Cardiac muscle cell (in vitro differentiated cells and primary cell): ENCODE results near the gene CDT1. TPM values are rescaled to one million over a fixed set of nuclear protein-coding genes. Genes with fewer than 3 reads are reported as not detected.
A peak's percentile ranks its signal among the peaks of the same experiment; 100 is the strongest.

Source experiments
- DNase-seq, 2 donors: peaks; one replicate each; pipeline versions ENCODE4 v3.0.0 to v3.0.0-alpha.2; 2010 to 2017; ENCODE audit warnings: low read depth in 1 of 2, low spot score in 1 of 2
- H3K27ac ChIP-seq: fragments of 200-600 bp; sonication (generic); 2 replicates; pipeline ENCODE4 v1.5.1; 2016
- H3K27me3 ChIP-seq: fragments of 200-600 bp; sonication (generic); 2 replicates; pipeline ENCODE4 v1.6.0; 2016; ENCODE audit warnings: control low read depth
- H3K36me3 ChIP-seq: fragments of 200-600 bp; sonication (generic); 2 replicates; pipeline ENCODE4 v1.5.1; 2016; ENCODE audit warnings: control low read depth
- H3K4me1 ChIP-seq: fragments of 200-600 bp; sonication (generic); 2 replicates; pipeline ENCODE4 v1.8.1; 2017; ENCODE audit warnings: low read depth, mild to moderate bottlenecking, mixed run types
- H3K4me3 ChIP-seq: fragments of 200-600 bp; sonication (generic); 2 replicates; pipeline ENCODE4 v1.5.1; 2016; ENCODE audit warnings: mild to moderate bottlenecking
- H3K9me3 ChIP-seq: fragments of 200-600 bp; sonication (generic); 2 replicates; pipeline ENCODE4 v1.5.1; 2017; ENCODE audit warnings: low read depth, mild to moderate bottlenecking, control low read depth
- CTCF ChIP-seq: IDR thresholded peaks from 2 replicates; pipeline ENCODE4 v1.5.1; 2012; ENCODE audit warnings: low read depth, mild to moderate bottlenecking, low read length
- polyA plus RNA-seq: library from polyadenylated mRNA; unstranded; fragments of >200 nt; fragmentation: Nextera tagmentation; extraction: Ambion mirVana; gene quantifications from 2 replicates; pipeline ENCODE4 v1.2.1, GENCODE V29; 2016
- total RNA-seq: library from RNA; depleted of rRNA; stranded (reverse); fragments of >200 nt; gene quantifications from 2 replicates; pipeline ENCODE4 v1.2.3, GENCODE V29; 2016

Gene CDT1
- total and polyA plus RNA-seq, 2 experiments from 2014 or later, result 17.9 to 29.6 TPM

- Histone ChIP-seq H3K27me3 (no peaks in the 10 kb centered on the region), H3K27ac (no peak overlapping the region), H3K9me3 (no peaks in the 10 kb centered on the region), H3K4me1 (no peaks in the 10 kb centered on the region), H3K4me3 (no peak overlapping the region), H3K36me3 (peaks cover 2% of the 10 kb centered on the region)
- no peak for DNase-seq
- no peak for TF ChIP-seq CTCF
Measured at GRCh38 chr16:88831838-88832237, 28.2 kb downstream of the CDT1 start.

GRCh38 chr16:88833086-88833485 is 29.5 kb downstream of the CDT1 start:
- Histone ChIP-seq H3K9me3 (no peaks in the 10 kb centered on the region), H3K27ac (no peak overlapping the region), H3K4me3 (no peak overlapping the region), H3K27me3 (no peaks in the 10 kb centered on the region), H3K36me3 (peaks cover 2% of the 10 kb centered on the region), H3K4me1 (no peaks in the 10 kb centered on the region)
- no peak for DNase-seq
- no peak for TF ChIP-seq CTCF

GRCh38 chr16:88834670-88835069 is 31.1 kb downstream of the CDT1 start:
- H3K9me3 ChIP-seq, result no peaks in the 10 kb centered on the region
- no peak for TF ChIP-seq CTCF
- H3K4me1 ChIP-seq, result no peaks in the 10 kb centered on the region
- no peak for DNase-seq
- H3K27me3 ChIP-seq, result no peaks in the 10 kb centered on the region
- H3K4me3 ChIP-seq, result no peak overlapping the region
- H3K27ac ChIP-seq, result no peak overlapping the region
- H3K36me3 ChIP-seq, result peaks cover 2% of the 10 kb centered on the region

GRCh38 chr16:88835383-88835782 is 31.8 kb downstream of the CDT1 start:
- Histone ChIP-seq H3K4me1 (no peaks in the 10 kb centered on the region), H3K36me3 (peaks cover 2% of the 10 kb centered on the region), H3K4me3 (no peak overlapping the region), H3K9me3 (no peaks in the 10 kb centered on the region), H3K27me3 (no peaks in the 10 kb centered on the region), H3K27ac (no peak overlapping the region)
- TF ChIP-seq CTCF, result no peak
- DNase-seq, result peak in 1 of 2 donors; percentile 12

GRCh38 chr16:88835818-88836217 is 32.2 kb downstream of the CDT1 start:
- no peak for DNase-seq
- no peaks in the 10 kb centered on the region for H3K4me1 ChIP-seq
- no peak for TF ChIP-seq CTCF
- no peaks in the 10 kb centered on the region for H3K27me3 ChIP-seq
- no peaks in the 10 kb centered on the region for H3K9me3 ChIP-seq
- H3K4me3 ChIP-seq, result no peak overlapping the region
- peaks cover 2% of the 10 kb centered on the region for H3K36me3 ChIP-seq
- no peak overlapping the region for H3K27ac ChIP-seq

GRCh38 chr16:88836791-88837190 is 33.2 kb downstream of the CDT1 start:
- H3K27me3 ChIP-seq, result no peaks in the 10 kb centered on the region
- H3K4me1 ChIP-seq, result no peaks in the 10 kb centered on the region
- H3K4me3 ChIP-seq, result no peak overlapping the region
- TF ChIP-seq CTCF, result no peak
- no peak for DNase-seq
- H3K27ac ChIP-seq, result no peak overlapping the region
- peaks cover 2% of the 10 kb centered on the region for H3K36me3 ChIP-seq
- H3K9me3 ChIP-seq, result no peaks in the 10 kb centered on the region
